Keratinocyte (primary cell): Measurements from ENCODE around the gene LPAR1.

Experiments used
- CTCF ChIP-seq, 3 experiments: IDR thresholded peaks in 1 of 3; conservative IDR thresholded peaks in 1 of 3; optimal IDR thresholded peaks in 1 of 3; 2 replicates in 2 of 3; 3 replicates in 1 of 3; pipeline versions ENCODE3 to v1.5.1; 2011; ENCODE audit warnings: low read length in 3 of 3, mild to moderate bottlenecking in 3 of 3, moderate library complexity in 2 of 3, control low read depth in 1 of 3, inconsistent platforms in 1 of 3; ENCODE audit not compliant: insufficient read depth in 2 of 3; ENCODE audit errors: extremely low read depth in 1 of 3
- EZH2 ChIP-seq: IDR thresholded peaks from one replicate; pipeline ENCODE4 v1.6.1; 2012; ENCODE audit warnings: inconsistent platforms, mild to moderate bottlenecking, low read length, moderate library complexity

- TF ChIP-seq CTCF (optimal IDR thresholded peaks at IDR 0.05 in 1 of 3, IDR thresholded peaks at IDR 0.05 in 1 of 3, conservative IDR thresholded peaks at IDR 0.05 in 1 of 3; ENCODE audit: extremely low read depth in 1 of 3, insufficient read depth in 2 of 3, low read length in 3 of 3) (no peak), EZH2 (no peak)
Observed at GRCh38 chr9:111051400-111051799, 13.1 kb upstream of the LPAR1 start.
